Kidney epithelial cell (primary cell): ENCODE results near the gene IL17REL. TPM values are rescaled to one million over a fixed set of nuclear protein-coding genes. Genes with fewer than 3 reads are reported as not detected.

Experiments
- DNase-seq: peaks from one replicate; pipeline ENCODE4 v3.0.0-alpha.2; 2010; ENCODE audit warnings: low read depth
- H3K27me3 ChIP-seq: 2 replicates; pipeline ENCODE4 v1.6.0; 2011; ENCODE audit warnings: low read length; ENCODE audit not compliant: control insufficient read depth, insufficient read depth
- H3K36me3 ChIP-seq: 2 replicates; pipeline ENCODE4 v1.5.1; 2011; ENCODE audit warnings: low read length; ENCODE audit not compliant: control insufficient read depth, insufficient read depth
- H3K4me3 ChIP-seq: 2 replicates; pipeline ENCODE4 v1.5.1; 2011; ENCODE audit warnings: low read depth, mild to moderate bottlenecking, control low read depth, low read length
- CTCF ChIP-seq: IDR thresholded peaks from 2 replicates; pipeline ENCODE4 v1.5.1; 2011; ENCODE audit warnings: mild to moderate bottlenecking, moderate library complexity, low read length, control low read depth, inconsistent platforms; ENCODE audit not compliant: insufficient read depth, poor library complexity, severe bottlenecking
- total RNA-seq: library from RNA; depleted of rRNA; stranded (reverse); fragments of >200 nt; gene quantifications from 2 replicates; pipeline ENCODE4 v1.2.3, GENCODE V29; 2015

IL17REL gene
- total RNA-seq, 1 donor from 2014 or later = not detected

DNA sequence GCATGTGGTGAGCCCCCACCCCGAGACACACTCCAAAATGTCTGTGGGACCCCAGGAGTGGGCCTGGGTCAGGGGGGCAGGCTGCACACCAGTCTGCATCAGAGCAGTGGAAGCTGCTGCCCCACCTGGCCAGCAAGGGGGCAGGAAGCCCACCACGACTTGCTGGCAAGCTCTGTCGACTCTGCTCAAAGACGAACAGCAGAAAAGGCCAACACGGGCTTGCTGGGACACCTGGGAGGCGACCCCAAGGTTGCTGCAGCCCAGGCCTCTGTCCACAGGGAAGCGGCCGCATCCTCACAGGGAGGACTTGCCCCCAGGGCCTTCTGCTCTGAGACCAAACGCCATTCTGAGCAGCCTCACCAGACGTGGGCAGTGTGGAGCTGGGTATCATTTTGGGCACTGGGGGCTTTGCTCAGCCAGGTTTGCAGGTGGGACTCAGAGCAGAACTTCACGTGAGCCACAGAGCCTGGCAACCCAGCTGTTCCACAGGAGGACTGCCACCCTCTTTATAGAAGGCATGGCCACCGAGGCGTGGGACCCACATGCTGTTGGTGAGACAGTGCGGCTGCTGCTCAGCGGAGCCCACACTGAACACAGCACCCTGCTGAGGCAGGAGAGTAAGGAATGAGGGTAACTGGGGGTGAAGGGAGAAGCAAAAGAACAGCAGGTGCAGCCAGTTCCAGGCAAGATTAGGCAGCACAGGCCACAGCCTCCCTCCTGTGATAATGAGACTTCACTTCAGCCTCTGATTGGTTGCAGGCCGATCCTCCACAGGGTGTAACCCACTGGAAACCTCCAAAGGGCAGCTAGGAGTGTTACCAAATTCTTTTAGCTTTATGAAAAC lies 11.0 kb downstream of the IL17REL start:
- no peak for TF ChIP-seq CTCF
- H3K4me3 ChIP-seq = no peak overlapping the region
- DNase-seq = no peak

DNA sequence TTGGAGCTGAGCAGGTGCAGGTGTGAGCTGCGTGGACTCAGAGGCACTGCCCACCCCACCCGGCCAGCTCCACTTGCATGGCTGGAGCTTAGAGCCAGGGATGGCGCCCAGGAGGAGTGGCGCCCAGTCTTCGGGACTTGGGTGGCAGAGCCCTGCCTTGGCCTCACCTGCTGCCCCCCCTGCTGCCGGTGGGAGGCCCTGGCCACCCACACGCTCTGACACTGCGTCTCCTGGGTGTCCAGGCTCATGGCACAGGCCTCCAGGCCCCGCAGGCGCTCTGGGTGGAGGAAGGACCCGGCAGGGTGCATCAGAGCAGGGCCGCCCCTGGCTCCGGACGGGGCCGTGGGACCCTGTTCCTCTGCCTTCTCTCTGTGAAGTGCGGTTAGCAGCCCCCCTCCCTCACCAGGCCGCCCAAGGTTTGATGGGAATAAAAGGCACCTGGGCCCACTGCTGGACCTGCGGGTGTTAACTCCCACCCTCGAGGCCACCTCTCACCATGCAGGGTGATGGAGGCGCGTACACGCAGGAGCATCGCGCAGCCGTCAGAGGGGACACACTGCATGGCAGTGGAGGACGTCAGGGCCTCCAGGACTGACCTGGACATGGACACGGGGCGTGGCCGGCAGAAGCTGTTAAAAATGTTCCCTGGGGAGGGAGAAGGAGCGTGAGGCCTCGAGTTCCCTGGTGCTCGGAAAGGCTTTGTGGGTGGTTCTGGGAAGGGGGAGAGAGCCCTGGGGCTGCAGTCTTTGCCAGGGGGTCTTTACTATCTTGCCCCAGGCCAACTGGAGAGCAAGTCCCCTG lies 11.8 kb downstream of the IL17REL start:
- no peak for DNase-seq
- no peak for TF ChIP-seq CTCF
- Histone ChIP-seq H3K27me3 (peaks cover 22% of the 10 kb centered on the region), H3K4me3 (no peak overlapping the region), H3K36me3 (no peaks in the 10 kb centered on the region)

More for the DNA sequence above, 11.0 kb downstream of the IL17REL start:
- H3K36me3 ChIP-seq = no peaks in the 10 kb centered on the region
- H3K27me3 ChIP-seq = peaks cover 22% of the 10 kb centered on the region

DNA sequence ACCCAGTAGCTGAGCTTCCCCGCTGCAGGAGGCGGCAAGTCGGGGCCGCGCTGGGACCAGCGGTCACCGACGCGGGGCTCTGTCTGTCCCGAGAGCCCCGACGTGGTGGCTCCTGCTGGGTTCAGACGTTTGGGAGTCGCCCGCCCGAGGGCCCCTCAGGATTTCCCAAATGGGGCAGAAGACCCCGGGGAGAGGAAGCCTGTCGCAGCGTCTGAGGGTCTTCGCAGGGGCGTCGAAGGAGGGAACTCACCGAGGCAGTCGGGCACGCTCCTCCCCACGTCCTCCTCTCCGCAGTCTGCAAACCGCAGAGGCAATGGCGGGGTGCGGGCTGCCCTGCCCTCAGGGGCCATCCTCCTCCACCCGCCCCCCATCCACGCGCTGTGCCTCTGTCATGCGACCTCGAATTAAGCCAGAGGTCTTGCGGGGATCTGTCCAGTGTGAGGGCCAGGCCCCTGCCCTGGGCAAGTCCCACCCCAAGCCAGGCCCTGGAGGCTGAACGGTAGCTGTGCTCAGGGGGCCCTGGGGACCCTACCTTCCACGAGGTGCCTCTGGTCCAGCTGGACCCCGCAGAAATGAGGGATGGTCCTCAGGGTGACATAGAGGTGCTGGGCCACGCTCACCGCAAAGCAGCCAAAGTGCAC lies 12.5 kb downstream of the IL17REL start:
- Histone ChIP-seq H3K4me3 (no peak overlapping the region), H3K27me3 (peaks cover 22% of the 10 kb centered on the region), H3K36me3 (no peaks in the 10 kb centered on the region)
- TF ChIP-seq CTCF = no peak
- DNase-seq = no peak

DNA sequence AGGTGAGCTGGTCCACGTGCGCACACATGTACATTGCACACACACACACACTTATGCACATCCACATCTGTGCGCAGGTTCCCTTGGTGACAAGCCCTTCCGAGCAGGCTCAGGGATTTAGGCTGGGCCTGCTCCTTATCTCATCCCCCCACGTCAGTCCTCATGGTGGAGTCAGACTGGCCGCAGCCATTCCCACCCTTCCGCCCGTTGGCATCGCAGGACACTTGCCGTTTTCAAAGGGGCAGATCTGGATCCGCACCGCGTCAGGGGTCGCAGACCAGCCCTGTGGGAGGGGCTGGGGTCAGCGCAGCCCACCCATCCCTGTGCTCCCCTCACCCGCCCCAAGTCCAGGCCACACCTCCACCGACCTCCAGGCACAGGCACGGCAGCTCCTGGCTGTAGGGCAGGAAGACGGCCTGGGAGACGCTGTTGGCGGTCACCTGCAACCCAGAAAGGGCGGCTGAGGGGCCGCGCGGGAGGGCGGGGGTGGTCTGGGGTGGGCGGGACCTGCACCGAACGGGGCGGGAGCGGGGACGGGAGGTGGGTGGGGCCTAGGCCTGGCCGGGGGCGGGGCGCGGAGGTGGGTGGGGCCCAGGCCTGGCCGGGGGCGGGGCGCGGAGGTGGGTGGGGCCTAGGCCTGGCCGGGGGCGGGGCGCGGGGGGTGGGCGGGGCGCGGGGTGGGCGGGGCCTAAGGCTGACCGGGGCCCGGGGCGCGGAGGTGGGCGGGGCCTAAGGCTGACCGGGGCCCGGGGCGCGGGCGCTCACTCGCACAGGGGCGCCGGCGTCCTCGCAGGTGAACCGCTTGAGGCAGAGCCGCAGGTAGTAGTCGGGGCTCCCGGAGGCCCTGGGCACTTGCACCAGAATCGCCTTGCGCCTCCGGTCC lies 13.3 kb downstream of the IL17REL start:
- Histone ChIP-seq H3K36me3 (no peaks in the 10 kb centered on the region), H3K4me3 (no peak overlapping the region), H3K27me3 (peaks cover 22% of the 10 kb centered on the region)
- no peak for DNase-seq
- TF ChIP-seq CTCF = no peak

GRCh38 chr22:49998718-49999062 lies 13.9 kb downstream of the IL17REL start:
- Histone ChIP-seq H3K36me3 (no peaks in the 10 kb centered on the region), H3K27me3 (peaks cover 22% of the 10 kb centered on the region), H3K4me3 (no peak overlapping the region)
- TF ChIP-seq CTCF = no peak
- no peak for DNase-seq
